Muscle of leg (tissue), 11 donors: Measurements from ENCODE around the gene EGFR. TPM values are rescaled to one million over a fixed set of nuclear protein-coding genes. Genes with fewer than 3 reads are reported as not detected.
A peak's percentile ranks its signal among the peaks of the same experiment; 100 is the strongest.

ENCODE experiments used
- DNase-seq: peaks from one replicate; pipeline ENCODE4 v3.0.0; 2013
- H3K27ac ChIP-seq: one replicate; pipeline ENCODE4 v1.5.1; 2013; ENCODE audit warnings: mild to moderate bottlenecking, low read length, control low read depth
- H3K27me3 ChIP-seq: one replicate; pipeline ENCODE4 v1.6.1; 2013; ENCODE audit warnings: low read length; ENCODE audit not compliant: control insufficient read depth, insufficient read depth
- H3K36me3 ChIP-seq: one replicate; pipeline ENCODE4 v1.6.1; 2013; ENCODE audit warnings: low read length; ENCODE audit not compliant: control insufficient read depth, insufficient read depth
- H3K4me1 ChIP-seq: one replicate; pipeline ENCODE4 v1.6.1; 2013; ENCODE audit warnings: low read length; ENCODE audit not compliant: control insufficient read depth, insufficient read depth
- H3K4me3 ChIP-seq: one replicate; pipeline ENCODE4 v1.5.1; 2013; ENCODE audit warnings: low read length, control low read depth
- H3K9me3 ChIP-seq: replicated peaks from 2 replicates; pipeline ENCODE4 v1.6.1; 2013; ENCODE audit warnings: low read depth, low read length; ENCODE audit not compliant: control insufficient read depth
- WGBS: methylation state at CpG from one replicate; pipeline ENCODE4 v1.1.5; 2013; ENCODE audit warnings: missing lambda C conversion rate; ENCODE audit not compliant: insufficient coverage; 5-methylcytosine and 5-hydroxymethylcytosine counted together
- polyA plus RNA-seq, 8 donors: library from polyadenylated mRNA; unstranded; fragments of 120-200 nt; gene quantifications; one replicate each; pipeline versions ENCODE4 v1.2.1 to v1.2.3, GENCODE V29; 2013; ENCODE audit warnings: inconsistent platforms in 1 of 8, low replicate concordance in 1 of 8; ENCODE audit not compliant: insufficient read length in 8 of 8, insufficient read depth in 1 of 8
- total RNA-seq: library from RNA; stranded (reverse); fragments of 120-200 nt; gene quantifications from one replicate; pipeline ENCODE4 v1.2.4, GENCODE V29; 2013

Gene EGFR
- total and polyA plus RNA-seq, 9 donors = 18.6 to 42.8 (median 25.5) TPM

DNA sequence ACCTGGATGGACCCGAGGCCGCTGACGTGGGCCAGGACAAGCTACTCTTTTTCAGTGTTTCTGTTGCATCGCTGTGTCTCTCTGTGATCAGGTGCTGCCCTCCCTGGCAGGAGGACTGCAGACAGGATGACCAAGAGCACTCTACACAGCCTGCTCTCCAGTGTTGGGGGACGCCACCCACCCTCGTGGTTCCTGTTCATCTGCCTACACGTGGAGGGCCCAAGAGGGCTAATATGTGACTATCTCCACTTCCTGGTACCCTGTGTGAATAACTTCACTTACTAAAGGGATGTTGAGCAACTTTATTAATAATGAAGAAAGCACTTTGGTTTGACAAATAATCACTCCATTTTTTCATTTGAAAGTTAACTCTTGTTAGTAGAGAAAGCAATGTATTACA lies 101.3 kb downstream of the EGFR start:
- H3K9me3 ChIP-seq = no peaks in the 10 kb centered on the region
- no peak overlapping the region for H3K4me3 ChIP-seq
- peaks cover 6% of the 10 kb centered on the region for H3K4me1 ChIP-seq
- WGBS = 98% methylated on average over 4 of the region's 7 CpGs
- peaks cover 4% of the 10 kb centered on the region for H3K36me3 ChIP-seq
- H3K27me3 ChIP-seq = peaks cover 9% of the 10 kb centered on the region
- DNase-seq = no peak
- no peak overlapping the region for H3K27ac ChIP-seq

DNA sequence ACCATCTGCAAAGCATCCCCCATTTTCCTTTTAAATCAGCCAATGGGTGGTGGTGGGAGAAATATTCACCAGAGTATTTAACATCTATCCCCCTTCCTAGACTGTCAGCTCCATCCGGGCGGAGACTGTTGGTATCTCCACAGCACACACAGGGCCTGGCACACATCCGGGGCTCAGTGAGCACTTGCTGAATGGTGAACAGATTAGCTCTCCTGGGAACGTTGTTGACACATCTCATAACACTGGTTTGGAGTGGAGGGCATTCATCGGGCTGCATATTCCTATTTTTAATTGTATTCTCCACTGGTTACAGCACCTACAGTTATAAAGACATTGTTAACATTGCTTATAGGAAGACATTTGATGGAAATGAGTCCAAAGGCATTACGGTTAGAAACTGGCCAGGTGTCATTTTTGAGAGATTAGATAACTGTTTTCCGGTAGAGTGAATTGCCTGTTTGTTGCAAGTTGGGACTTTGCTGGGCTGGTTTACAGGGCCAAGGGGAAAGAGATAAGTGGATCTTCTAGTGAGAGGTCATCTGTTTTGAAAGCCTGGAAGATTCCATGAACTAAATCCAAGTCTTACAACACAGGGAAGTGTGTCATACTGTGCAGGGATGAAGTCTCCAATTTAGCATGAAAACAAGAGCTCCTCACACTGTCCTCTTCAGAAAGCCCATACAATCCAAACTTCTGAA lies 101.8 kb downstream of the EGFR start:
- peaks cover 4% of the 10 kb centered on the region for H3K36me3 ChIP-seq
- peak; percentile 54 for DNase-seq
- H3K4me3 ChIP-seq = no peak overlapping the region
- no CpG with 5 or more reads among the region's 7 CpGs for WGBS
- no peak overlapping the region for H3K27ac ChIP-seq
- peaks cover 11% of the 10 kb centered on the region for H3K4me1 ChIP-seq
- no peaks in the 10 kb centered on the region for H3K9me3 ChIP-seq
- H3K27me3 ChIP-seq = peaks cover 9% of the 10 kb centered on the region

DNA sequence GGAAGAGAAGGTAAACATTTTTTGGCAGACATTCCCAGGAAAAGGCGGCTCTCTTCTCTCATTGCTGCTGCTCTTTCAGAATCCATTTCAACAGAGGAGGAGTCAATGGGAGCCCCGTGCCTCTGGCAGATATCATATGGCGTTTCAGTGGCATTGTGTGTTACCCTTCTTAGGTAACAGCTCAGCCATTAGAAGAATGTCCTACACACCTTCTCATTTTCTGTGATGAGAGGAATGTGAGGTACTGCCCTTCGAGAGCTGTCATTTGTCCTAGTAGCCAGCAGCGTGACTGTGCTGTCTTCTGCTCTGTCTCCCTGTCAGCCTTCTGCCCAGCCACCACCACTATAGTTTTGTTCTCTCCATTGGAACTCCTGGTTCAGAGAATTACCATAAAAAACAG lies 102.4 kb downstream of the EGFR start:
- Histone ChIP-seq H3K27me3 (peaks cover 9% of the 10 kb centered on the region), H3K4me1 (peaks cover 14% of the 10 kb centered on the region), H3K36me3 (peaks cover 4% of the 10 kb centered on the region), H3K4me3 (no peak overlapping the region), H3K9me3 (no peaks in the 10 kb centered on the region), H3K27ac (no peak overlapping the region)
- WGBS = 69% methylated on average over 3 of the region's 5 CpGs
- no peak for DNase-seq

DNA sequence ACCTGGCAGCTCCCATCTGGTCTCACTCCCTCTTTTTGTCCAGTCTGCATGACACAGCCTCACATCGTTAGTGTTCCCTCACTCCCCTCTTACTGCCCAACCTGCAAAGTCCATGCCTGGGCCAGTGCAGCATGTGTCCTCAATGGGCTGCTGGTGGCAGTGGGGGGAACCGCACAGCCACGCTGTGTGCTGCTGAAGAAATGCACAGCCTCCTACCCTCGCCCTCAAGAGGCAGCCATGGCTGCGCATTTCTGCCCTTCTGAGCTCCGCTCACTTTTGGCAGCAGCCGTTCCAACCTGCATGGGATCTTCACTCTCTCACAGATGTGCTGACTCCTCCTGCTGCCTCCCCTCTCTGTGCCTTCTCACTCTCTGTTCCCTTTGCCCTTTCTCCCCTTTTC lies 103.4 kb downstream of the EGFR start:
- DNase-seq = no peak
- WGBS = 92% methylated on average over 6 of the region's 7 CpGs
- no peak overlapping the region for H3K4me3 ChIP-seq
- peaks cover 9% of the 10 kb centered on the region for H3K27me3 ChIP-seq
- no peak overlapping the region for H3K27ac ChIP-seq
- peaks cover 14% of the 10 kb centered on the region for H3K4me1 ChIP-seq
- H3K36me3 ChIP-seq = peaks cover 4% of the 10 kb centered on the region
- no peaks in the 10 kb centered on the region for H3K9me3 ChIP-seq

DNA sequence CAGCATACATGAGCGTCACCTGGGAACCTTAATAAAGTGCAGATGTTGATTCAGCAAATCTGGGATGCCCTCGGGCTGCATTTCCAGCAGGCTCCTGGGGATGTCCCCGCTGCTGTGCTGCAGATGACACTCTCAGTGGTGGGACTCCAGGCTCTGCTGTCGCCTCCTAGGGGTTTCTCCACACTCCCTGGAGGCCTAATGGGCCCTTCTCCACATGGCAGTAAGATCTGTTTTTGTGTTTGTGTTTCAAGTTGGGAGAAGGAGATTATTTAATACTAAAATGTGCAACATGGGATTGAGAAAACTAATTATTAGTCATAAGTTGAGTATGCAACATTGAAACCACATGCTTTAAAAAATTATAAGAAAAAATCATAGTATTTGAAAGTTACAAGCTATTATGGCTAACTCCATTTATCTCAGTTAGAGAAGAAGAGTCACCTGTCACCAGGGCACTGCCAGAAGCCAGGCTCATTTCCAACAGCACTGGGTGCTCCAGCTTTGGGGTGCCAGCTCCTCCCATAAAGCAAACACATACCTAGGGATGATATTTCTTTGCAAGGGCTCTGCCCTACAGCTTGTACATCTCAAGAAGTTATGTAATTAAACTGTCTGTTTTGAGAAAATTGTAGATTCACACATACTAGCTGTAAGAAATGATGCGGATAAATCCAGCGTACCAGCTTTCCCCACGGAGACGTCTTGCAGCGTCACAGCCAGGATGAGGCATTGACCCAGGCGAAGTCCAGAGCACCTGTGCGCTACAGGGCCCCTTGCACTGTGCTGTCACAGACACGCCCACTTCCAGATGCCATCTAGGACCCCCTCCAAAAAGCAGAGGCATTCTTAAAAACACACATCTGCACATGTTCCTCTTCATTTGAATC lies 106.4 kb downstream of the EGFR start:
- Histone ChIP-seq H3K36me3 (no peaks in the 10 kb centered on the region), H3K27me3 (peaks cover 9% of the 10 kb centered on the region), H3K27ac (no peak overlapping the region), H3K4me1 (peaks cover 35% of the 10 kb centered on the region), H3K4me3 (no peak overlapping the region), H3K9me3 (no peaks in the 10 kb centered on the region)
- no peak for DNase-seq
- 67% methylated on average over 8 of the region's 12 CpGs for WGBS

DNA sequence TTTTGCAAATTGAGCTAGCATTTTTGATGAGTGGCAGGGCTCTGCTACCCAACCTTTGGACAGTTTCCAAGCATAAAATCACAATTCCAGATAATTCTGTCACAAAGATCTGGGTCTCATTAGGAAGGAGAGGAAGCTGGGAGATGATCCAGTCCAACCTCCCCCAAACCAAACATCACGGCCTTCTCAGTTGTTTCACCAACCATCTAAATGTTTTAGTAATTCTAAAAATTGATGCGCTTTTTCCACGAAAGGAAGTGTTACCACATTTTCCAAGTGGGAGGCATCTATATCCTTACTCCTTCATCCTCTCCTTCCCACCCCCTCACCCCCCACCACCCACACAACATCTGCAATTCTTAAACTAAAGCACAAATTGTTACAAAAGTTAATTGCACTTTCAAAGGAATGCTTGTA lies 108.3 kb downstream of the EGFR start:
- DNase-seq = peak; percentile 49
- Histone ChIP-seq H3K9me3 (no peaks in the 10 kb centered on the region), H3K4me1 (peaks cover 51% of the 10 kb centered on the region), H3K36me3 (no peaks in the 10 kb centered on the region), H3K4me3 (no peak overlapping the region), H3K27me3 (peaks cover 8% of the 10 kb centered on the region), H3K27ac (peak overlapping the region; percentile 65)
- WGBS = 50% methylated on average over 2 of the region's 3 CpGs

DNA sequence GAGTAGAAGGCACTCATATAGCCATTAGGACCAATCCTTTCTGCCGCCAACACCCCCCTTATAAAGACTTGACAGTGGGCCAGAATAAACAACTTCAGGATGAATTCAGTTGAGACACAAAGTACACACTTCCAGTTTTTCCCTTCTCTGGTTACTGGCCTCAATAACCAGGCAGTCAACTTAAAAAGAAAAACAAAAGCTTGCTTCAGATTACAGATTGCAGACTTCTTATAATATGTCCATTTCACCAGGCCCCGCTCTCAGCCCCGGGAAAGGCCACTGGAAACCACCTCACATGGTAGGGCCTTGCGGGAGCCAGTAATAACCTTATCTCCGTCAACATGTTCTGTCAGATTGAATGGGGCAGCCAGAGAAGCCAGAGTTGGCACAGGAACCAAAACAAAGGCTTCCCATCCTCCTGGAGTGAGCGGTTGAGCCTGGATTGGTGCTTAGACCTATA lies 108.8 kb downstream of the EGFR start:
- WGBS = 59% methylated on average over 6 of the region's 6 CpGs
- Histone ChIP-seq H3K27me3 (peaks cover 4% of the 10 kb centered on the region), H3K9me3 (no peaks in the 10 kb centered on the region), H3K36me3 (no peaks in the 10 kb centered on the region), H3K4me3 (no peak overlapping the region), H3K27ac (peak overlapping the region; percentile 65), H3K4me1 (peaks cover 51% of the 10 kb centered on the region)
- DNase-seq = peak; percentile 77

DNA sequence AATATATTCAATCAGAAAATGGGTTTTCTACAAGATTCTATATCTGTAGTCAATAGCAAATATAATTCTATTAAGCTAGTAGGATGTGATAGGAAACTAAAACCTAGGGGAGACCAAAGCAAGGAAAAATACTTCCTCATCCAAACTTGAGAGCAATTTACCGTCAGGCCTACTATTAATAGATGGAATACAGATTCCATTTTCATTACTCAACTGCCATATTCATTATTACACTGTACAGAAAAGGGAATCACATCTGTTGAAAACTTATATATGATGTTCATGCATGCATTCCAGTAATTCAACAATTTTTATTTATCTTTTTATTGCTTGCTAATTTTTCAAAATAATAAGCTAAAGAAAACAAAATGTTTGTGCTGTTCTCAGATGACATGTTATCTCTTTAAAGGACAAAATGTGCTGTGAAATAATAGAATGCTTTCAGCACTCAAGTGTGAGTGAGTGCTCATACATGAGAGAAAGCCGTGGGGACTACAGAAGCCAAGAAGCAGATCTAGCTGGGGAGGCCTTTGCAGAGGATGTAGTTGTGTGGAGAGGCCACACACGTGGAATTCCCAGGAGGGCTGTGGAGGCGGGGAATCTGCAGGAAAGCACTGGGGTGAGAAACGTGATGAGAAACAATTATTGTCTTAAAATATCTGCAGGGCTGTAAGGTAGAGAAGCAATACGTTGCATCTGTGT lies 110.0 kb downstream of the EGFR start:
- Histone ChIP-seq H3K27ac (peak overlapping the region; percentile 65), H3K4me3 (no peak overlapping the region), H3K36me3 (peaks cover 7% of the 10 kb centered on the region), H3K4me1 (peaks cover 60% of the 10 kb centered on the region), H3K27me3 (peaks cover 6% of the 10 kb centered on the region), H3K9me3 (no peaks in the 10 kb centered on the region)
- 8% methylated on average over 4 of the region's 6 CpGs for WGBS
- DNase-seq = peak; percentile 86

DNA sequence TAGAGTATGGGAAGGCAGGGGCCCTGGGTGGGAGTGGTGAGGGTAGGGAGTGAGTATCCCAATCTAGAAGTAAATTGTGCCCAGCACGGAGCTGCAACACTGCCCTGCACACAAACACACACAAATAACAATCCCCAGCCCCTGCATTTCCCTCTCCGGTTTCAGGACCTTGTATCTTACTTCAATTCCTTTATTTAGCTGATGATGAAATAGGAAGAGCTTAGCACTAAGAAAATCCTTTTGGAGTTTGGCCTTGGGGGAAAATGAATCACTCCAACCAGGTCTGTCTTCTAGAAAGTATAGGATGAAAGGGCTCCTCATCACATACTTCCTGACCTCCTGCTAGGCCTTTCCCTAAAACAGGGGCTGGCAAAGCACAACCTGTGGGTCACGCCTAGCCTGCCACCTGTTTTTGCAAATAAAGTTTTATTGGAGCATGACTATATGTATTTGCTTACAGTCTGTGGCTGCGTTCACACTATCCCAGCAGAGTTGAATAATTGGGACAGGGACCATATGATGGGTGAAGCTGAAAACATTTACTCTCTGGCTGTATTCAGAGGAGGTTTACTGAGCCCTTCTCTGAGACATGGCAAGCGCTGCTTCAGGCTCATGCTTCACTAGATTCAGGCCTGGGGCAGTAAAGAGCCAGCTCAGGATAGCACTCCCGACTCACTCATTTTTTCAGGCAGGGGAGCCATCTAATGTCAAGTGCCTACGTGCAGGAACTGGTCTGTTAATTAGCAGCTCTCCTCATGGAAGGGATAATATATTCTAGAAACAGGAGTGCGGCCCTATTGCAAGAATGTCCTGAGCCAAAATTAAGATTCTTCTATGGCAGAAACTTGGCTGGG lies 111.0 kb downstream of the EGFR start:
- no peak overlapping the region for H3K4me3 ChIP-seq

More for the DNA sequence above, 111.0 kb downstream of the EGFR start:
- peak overlapping the region; percentile 65 for H3K27ac ChIP-seq
- H3K9me3 ChIP-seq = peaks cover 1% of the 10 kb centered on the region
- peaks cover 62% of the 10 kb centered on the region for H3K4me1 ChIP-seq
- H3K36me3 ChIP-seq = peaks cover 7% of the 10 kb centered on the region
- H3K27me3 ChIP-seq = peaks cover 2% of the 10 kb centered on the region
- peak; percentile 70 for DNase-seq
- 69% methylated on average over 4 of the region's 8 CpGs for WGBS
